Omental fat pad (tissue), 4 donors: ENCODE results near the gene DCAF16. TPM values are rescaled to one million over a fixed set of nuclear protein-coding genes. Genes with fewer than 3 reads are reported as not detected.

Experiments used
- ATAC-seq: fragments of 150-250 bp; one replicate; pipeline ENCODE4 v1.9.1; 2016; ENCODE audit warnings: mild to moderate bottlenecking, moderate library complexity; ENCODE audit not compliant: low FRiP score
- DNase-seq: peaks from one replicate; pipeline ENCODE4 v3.0.0-alpha.2; 2019; ENCODE audit warnings: low spot score
- total RNA-seq, 4 donors: library from RNA; depleted of rRNA; stranded (reverse); fragments of >200 nt; gene quantifications; one replicate each; pipeline ENCODE4 v1.1.0, GENCODE V29; 2016
- TF ChIP-seq, protein P1 (sequence below), 3 donors: fragments of 450-650 bp; IDR thresholded peaks; one replicate each; pipeline ENCODE4 v1.5.1; 2016 to 2017; ENCODE audit warnings: antibody characterized with exemption in 3 of 3, mild to moderate bottlenecking in 3 of 3, moderate library complexity in 2 of 3

The DCAF16 gene
- total RNA-seq, 4 donors from 2014 or later: 19.0 to 26.5 (median 24.7) TPM

DNA sequence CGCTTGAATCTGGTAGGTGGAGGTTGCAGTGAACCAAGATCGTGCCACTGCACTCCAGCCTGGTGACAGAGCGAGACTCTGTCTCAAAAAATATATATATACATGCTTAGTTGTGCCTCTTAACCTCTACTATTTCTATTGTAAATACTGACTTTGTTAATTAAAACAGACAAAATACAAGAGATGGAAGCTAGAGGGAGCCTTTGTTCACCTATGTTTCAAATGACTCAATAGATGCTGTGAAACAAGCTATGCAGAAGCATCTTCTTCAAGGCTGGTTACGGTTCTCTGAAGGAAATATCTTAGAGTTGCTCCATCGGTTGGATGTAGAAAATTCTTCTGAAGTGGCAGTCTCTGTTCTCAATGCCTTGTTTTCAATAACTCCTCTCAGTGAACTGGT is 6.5 kb upstream of the DCAF16 start:
- TF ChIP-seq, protein P1, sequence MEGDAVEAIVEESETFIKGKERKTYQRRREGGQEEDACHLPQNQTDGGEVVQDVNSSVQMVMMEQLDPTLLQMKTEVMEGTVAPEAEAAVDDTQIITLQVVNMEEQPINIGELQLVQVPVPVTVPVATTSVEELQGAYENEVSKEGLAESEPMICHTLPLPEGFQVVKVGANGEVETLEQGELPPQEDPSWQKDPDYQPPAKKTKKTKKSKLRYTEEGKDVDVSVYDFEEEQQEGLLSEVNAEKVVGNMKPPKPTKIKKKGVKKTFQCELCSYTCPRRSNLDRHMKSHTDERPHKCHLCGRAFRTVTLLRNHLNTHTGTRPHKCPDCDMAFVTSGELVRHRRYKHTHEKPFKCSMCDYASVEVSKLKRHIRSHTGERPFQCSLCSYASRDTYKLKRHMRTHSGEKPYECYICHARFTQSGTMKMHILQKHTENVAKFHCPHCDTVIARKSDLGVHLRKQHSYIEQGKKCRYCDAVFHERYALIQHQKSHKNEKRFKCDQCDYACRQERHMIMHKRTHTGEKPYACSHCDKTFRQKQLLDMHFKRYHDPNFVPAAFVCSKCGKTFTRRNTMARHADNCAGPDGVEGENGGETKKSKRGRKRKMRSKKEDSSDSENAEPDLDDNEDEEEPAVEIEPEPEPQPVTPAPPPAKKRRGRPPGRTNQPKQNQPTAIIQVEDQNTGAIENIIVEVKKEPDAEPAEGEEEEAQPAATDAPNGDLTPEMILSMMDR (IDR thresholded peaks at IDR 0.05): no peak
- no peak for ATAC-seq
- no peak for DNase-seq

DNA sequence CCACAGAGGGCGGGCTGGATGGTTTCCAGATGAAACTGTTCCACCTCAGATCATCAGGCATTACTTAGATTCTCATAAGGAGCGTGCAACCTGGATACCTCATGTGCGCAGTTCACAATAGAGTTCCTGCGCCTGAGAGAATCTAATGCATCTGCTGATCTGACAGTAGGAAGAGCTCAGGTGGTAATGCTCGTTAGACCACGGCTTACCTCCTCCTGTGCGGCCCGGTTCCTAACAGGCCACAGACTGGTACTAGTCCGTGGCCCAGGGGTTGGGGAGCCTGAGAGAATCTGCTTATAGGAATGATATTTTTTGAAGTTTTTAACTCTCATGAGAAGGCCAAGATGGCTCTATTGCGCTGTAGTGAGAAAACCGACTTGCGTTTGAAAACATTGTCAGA is 5.6 kb upstream of the DCAF16 start:
- no peak for ATAC-seq
- no peak for DNase-seq

DNA sequence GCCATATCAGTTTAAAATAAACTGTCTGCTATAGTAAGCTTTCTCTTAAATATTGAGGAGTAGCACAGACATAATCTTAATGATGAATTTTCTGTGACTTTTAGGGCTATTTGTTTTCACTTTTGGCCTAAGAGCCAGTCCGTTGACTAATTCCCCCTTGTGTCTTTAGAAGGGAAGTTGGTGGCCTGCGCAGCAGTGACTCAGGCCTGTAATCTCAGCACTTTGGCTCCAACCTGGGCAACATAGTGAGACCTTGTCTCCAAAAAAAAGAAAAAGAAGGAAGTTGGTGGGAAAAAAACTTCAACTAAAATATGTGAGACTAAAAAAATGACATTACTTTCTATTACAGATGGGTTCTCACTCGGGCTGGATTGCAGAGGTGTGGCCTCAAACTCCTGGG is 3.6 kb upstream of the DCAF16 start:
- ATAC-seq (no peak), DNase-seq (no peak)
- TF ChIP-seq, protein P1 (IDR thresholded peaks at IDR 0.05): no peak

More for the DNA sequence above, 5.6 kb upstream of the DCAF16 start:
- TF ChIP-seq, protein P1 (IDR thresholded peaks at IDR 0.05): no peak

DNA sequence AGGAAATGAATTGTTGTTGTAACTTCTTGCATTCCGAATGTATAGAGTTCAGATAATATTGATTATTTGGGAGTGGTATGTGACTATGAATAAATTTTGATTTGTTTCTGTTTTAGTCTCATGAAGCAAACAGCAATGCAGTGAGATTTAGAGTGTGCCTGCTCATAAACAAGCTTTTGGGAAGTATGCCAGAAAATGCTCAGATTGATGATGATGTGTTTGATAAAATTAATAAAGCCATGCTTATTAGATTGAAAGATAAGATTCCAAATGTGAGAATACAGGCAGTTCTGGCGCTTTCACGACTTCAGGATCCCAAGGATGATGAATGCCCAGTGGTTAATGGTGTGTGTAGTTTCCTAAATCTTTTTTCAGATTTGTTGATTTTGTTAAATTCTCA is 2.2 kb upstream of the DCAF16 start:
- DNase-seq (no peak), ATAC-seq (no peak)
- TF ChIP-seq, protein P1 (IDR thresholded peaks at IDR 0.05): no peak

DNA sequence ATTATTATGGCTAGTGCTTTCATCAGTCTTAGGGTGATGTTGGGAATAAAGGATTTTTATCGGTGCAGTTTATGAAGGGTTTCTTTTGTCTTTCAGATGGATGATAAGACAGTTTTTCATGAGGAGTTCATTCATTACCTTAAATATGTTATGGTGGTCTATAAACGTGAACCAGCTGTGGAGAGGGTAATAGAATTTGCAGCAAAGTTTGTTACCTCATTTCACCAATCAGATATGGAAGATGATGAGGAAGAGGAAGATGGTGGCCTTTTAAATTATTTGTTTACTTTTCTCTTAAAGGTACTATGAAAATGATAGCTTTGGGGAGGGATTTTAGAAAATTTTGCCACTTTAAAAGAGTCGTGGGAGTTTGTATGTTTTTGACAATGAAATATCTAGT is 1.6 kb upstream of the DCAF16 start:
- TF ChIP-seq, protein P1 (IDR thresholded peaks at IDR 0.05): no peak

DNA sequence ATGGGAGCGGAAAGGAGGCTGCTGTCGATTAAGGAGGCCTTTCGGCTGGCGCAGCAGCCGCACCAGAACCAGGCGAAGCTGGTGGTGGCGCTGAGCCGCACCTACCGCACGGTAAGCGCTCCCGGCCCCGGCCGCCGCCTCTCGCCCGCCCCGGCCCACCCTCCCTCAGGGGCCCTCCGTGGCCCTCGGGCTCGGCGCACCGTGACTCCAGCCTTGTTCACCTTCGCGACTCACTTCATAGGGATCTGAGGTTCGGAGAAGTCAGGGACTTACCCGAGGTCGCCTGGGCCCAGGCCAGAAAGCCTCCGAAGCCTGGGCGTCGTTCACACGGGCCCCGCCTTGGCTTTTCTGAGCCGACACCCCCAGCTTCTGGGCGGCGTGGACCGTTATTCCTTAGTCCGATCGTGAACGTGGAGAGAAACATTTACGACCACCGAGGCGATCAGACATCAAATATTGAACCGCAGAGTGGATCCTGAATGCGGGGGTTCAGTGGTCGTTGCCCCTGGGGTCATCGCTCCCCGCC is 584 bp upstream of the DCAF16 start:
- ATAC-seq (peak; percentile 1), DNase-seq (no peak)
- TF ChIP-seq, protein P1 (IDR thresholded peaks at IDR 0.05): no peak

More for the DNA sequence above, 1.6 kb upstream of the DCAF16 start:
- no peak for DNase-seq
- no peak for ATAC-seq

DNA sequence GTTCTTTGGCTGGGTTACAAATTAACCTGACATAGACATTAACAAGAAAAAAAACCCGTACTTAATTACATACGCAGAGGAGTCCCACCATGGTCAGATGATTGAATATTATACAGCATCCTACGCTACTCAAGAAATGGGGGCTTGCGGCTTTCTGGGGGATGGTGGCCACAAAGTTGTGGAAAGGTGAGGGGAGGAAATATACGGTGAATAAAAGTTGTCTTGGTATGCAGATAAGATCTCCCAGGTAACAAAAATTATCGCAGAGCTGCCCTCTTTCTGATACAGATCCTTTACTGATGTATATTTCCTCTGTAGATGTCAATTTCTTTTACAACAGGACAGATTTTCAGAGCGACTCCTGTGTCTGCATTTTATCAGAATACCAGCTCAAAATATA is 890 bp downstream of the DCAF16 start:
- no peak for ATAC-seq
- TF ChIP-seq, protein P1 (IDR thresholded peaks at IDR 0.05): no peak
- no peak for DNase-seq
